DMS53 (cell line): Measurements from ENCODE around the gene DPF3.

Experiments used
- DNase-seq: peaks from one replicate; lab custom pipeline; 2025; lab: John Stamatoyannopoulos, UW

Gene DPF3

DNA sequence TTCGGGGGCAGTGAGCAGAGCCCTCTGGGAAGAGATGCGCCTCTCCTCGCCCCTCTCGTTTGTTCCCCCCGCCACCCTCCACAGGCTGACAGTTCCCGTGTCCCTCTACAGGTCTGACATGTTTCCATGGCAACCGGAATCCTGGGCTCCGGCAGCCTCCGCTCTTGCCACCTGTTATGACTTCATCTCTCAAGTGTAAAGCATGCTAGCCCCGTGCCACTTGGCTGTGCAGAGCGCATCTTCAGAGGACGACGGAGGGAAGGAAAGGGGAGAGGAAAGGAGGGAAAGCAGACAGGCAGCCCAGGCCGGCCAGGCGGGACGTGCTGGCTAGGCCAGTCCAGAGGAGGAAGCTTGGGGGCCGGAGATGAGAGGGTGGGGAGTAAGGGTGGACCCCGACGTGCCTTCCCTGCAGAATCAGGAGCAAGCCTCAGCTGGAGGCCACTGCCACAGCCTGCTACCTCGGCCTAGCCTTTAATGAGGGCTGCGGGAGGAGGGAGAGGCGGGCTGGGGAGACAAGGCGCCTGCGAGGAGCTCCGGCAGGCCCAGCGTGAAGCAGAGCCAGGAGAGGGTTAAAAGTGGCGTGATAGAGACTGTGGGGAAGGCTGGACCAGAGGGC, 214.3 kb downstream of the DPF3 start:
- DNase-seq: peak; percentile 36

DNA sequence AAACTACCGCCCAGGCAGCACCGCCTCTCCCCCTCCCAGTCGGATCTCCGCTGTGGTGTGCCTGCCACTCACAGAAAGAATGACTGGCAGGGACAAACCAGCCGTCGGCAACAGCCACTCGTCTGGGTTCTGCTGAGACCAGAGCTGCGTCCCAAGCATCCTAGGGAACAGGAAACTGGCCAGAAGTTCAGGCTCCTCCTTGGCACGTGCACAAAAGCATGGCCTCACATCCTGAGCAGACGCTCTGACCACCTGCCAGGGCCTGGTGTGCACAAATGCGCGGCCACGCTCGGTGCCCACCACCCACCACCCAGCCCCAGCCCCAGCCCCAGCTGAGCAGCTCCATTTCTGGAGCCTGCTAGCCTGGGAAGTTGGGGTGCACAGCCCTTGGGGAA, 214.8 kb downstream of the DPF3 start:
- no peak for DNase-seq

DNA sequence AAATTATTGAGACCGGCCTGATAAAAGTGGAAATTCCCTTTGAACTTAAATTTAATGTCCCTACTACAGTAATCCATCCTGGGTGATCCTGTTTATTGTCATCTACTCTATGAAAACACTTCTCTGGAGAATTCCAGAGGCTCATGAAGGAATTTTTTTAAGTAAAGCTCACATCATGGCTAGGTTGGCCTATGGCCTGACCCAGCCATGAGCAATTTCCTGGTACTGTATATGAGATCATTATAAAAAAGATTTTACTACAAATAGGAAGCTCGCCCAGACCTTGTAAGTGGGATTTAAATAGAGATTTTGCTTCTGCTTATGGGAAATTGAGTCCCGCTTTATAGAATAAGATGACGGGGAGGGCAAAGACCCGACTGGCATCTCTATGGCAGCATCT, 215.5 kb downstream of the DPF3 start:
- no peak for DNase-seq

DNA sequence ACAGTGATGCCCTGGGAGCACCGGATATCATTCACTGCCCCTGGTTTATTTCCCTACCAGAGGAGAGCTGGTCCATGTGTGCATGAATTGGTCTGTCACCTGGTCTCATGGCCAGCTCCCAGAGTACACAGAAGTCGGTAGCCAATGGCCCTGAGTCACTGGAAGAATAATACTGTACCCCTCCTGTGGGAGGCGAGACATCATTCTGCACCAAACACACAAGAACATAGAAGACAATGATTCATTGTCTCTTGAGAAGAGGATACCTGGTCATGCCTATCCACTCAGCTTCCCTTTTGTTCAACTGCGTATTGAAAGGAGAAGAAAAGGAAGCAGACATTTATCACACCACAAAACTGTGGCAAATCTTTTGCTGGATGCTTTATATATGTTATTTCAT, 216.2 kb downstream of the DPF3 start:
- no peak for DNase-seq

DNA sequence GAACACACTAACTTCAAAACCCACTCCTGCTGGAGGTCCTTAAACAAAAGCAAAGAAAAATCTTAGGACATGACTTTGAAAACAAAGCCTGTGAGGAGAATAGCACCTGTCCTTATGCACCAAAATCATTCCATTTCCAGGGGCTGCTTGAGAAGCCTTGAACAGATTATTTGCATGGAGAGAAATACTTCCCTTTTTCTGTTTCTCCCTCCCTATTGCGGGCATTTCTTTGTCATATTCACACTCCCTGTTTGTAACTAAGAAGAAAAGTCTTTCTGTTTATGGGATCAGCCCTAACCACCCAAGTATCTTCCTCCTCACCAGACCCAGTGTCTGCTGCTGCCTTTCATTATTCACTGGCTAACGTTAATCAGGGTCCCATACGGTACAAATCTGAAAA, 218.8 kb downstream of the DPF3 start:
- DNase-seq: no peak

DNA sequence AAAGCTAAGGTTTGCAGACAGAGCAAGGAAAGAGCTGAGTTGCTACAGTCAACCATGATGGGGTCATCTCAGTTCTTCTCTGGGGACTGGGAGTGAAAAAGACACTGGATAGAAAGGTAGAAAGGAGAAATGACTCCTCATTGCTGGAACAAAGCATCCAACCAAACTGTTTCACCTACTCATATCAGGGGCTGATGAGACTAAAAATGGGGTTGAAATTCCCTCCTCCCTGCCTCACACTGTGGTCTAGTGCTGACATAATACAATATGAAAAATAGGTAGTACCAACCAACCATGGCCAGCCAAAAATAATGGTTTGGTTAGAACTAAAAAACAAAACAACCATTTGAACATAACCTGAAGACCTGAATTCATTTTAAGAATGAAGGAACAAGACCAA, 220.7 kb downstream of the DPF3 start:
- no peak for DNase-seq

DNA sequence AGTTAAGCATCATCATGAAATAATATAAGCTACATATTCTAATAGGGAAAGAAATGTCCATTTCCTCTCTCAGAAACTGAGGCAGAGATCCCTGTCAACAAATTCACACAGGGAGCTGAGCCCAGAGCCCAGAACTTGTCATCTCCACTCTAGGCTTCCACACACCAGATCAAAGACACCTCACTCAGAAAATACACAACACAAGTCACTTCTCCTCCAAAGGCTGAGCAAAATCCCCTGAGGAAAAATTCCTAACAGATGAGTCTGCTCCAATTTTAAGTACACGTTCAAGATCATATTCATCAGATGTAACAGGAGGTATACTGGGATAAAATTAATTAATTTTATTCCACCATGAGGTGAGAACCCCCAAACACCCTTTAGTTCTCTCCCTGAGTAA, 227.3 kb downstream of the DPF3 start:
- DNase-seq: no peak

DNA sequence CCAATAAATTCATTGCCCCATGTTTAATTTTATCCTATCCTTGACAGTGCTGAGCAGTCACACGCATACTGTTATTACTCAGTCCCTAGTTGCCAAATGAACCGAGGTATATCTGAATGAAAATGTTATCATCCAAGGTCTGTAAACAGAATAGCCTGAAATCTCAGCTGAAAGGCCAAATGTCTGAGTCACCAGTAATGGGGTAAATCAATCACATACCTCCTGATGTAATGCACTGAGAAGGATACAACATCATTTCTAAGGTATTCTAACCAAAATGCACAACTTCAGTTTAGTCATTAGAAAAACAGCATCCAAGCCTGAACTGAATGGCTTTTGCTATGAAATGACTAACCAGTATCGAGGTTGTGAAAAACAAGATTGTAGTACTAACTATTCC, 228.6 kb downstream of the DPF3 start:
- no peak for DNase-seq

DNA sequence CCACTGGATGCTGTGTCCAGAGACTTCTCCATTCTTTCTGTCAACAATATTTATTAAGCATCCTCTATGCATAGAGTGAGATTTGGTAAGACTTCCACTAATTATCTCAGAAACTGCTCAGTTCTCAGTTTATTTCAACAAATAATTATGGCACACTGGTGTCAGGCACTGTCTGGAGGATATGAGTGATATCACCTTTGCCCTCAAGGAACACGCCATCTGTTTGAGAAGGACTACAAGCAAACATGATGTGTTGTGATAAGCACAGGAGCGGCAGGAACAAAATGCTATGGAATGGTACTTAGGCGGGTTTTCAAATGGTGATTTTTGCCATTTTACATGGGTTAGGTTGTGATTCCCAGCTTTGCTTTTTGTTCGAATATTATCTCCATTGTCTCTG, 229.2 kb downstream of the DPF3 start:
- DNase-seq: no peak

DNA sequence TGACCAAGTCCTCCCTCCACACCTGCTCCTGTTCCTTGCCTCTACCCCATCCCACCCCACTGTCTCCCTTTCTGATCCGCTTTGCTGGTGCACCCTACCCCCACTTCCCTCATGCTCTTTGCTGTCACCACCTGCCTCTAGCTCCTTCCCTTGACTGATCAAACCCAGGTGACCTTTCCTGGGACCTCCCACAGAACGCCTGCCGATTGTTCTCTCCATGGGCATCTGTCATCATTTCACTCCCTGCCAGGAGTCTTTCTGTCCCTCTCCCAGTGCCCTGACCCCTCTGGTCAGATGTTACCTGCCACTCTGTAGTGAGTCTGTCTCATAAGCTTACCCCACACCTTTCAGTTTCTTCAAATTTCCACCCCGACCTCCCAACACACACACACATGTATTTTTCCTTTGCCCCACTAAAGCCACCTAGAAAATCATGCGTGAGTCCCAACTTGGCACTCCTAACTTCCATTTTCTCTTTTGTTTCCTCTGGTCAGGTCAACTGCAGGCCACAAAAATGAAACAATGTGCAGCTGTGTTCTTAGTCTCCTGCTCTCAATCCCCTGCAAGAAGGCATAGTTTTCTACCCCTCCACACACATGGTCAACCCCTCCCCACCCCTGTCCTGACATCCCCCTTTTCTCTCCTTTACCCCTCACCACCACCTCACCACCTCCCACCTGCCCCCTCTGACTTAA, 229.8 kb downstream of the DPF3 start:
- DNase-seq: no peak

DNA sequence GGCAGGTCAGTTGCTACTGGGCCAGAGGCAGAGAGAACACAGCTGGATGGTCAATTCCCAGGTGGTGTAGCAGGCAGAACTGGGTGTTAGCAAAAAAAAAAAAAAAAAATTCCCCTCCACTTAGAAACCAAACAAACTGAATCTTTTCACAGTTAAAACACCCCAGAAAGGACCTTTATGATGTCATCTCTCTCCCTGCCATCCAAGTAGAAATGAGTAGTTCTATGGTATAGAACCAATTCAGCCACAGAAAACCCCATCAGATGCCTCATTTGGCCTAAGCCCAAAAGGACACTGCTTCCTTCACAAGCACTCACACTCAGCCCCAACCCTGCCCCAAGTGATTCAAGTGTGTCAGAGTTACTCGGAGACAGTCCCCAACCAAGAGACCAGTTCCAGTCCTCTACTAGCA, 230.8 kb downstream of the DPF3 start:
- no peak for DNase-seq

DNA sequence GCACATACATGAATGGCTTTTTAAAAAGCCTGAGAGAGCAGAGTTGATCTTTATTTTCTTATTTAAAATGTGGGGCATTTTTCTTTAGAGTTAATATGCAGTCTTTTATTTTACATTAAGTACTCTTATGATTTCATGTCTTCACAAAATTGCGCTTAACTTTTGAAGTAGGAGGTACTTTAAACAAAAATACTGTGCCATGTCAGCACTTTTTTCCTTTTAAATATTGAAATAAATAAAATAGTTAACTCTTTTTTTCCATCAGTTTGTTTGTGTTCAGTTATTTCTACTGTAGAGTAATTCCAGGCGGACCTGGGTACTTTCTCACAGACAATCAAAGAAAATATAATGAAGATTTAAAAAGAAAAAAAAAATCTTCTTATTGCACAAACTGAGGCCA, 231.7 kb downstream of the DPF3 start:
- DNase-seq: no peak

DNA sequence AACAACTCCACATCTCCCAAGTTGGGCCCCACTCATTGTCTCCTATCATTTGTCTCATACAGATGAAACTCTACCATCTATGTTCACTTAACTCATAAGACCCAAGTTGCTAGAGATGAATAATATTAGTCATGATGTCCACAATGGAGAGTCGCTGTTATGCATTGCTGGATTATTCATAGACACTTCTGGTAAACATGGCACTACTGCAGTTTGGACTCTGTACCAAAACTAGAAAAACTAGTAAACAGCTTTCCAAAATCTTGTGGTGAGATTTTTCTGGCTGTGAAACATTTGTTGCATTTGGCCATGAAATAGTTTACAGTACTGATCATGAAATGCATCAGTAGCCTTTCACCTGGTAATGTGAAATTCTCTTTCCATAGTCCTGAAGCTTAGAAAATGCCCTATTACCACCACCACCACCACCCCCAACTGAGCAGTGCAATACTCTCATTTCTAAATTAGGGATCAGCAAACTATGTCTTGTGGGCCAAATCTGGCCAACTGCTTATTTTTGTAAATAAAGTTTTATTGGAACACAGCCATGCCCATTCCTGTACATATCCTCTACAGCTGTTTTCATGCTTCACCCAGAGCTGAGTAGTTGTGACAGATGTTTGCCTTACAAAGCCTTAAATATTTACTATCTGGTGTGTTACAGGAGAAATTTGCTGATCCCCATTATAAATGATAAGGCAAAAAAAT, 236.5 kb downstream of the DPF3 start:
- no peak for DNase-seq

DNA sequence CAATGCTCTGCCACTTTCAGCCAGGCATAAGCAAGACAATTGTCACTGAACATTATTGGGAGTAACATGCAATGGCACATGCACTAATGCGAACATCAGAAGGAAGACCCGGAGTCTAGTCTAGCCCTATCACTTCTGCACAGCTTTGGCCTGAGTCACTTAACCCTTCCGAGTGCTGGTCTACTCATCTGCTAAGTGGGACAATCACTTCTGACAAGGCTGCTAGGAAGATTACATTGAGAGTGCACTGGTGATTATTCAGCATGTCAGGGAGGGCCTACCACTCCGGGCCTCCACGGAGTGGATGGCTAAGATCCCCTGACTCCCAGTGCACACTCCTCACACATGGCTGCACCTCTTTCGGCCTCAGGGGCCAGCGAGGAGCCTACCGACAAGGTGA, 240.9 kb downstream of the DPF3 start:
- no peak for DNase-seq

DNA sequence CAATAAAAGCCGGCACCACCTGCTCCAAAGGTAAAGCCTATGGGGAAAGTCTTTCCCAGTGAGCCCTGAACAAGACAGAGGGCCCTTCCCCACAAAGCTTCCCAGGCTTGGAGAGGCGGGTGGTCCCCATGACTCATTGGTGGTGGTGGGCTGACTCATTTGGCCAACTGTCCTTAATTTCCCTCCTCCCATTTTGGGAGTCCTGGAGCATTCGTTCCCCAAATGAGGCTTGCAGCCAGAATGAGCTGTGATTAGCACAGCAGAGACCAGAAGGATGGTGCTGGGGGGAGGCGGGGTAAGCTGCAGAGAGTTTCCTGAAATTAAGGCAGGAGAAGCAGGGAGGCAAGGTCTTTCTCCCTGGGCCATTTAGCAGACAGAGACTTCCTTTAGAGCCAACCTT, 241.7 kb downstream of the DPF3 start:
- no peak for DNase-seq

DNA sequence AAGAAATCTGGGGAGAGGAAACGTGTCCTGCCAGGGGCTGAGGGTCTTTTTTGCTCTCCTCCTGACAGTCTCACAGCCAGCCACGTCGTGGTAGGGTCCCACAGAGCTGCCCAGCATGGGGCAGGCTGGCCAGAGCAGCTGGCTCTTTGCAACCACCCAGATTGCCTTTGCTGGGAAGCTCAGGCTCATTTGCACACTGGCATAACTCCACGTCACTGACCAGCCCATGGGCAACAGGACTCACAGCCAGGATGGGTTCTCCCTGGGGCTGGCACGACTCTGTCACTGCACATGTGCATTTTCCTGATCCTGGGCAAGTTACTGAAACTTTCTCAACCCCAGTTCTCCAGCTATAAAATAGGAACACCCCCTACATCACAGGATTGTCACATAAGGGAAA, 242.2 kb downstream of the DPF3 start:
- no peak for DNase-seq

DNA sequence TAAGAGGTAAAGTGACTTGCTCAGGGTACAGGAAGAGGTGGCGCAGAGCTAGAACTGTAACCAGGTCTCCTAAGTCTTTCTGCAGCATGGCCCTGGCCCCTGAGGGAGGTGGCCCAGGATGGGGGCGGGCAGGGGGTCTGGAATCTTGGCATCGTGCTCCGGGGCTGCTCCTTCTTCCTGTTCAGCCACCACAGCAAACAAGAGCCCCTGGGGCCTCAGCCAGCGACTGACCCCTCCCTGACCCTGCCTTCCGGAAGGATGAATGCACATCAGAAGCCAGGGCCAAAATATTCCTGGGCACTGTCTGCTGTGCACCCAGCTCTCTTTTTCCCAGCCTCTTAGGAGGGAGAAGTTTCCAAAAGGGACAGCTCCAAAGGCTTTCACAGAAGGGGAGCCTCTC, 242.8 kb downstream of the DPF3 start:
- no peak for DNase-seq

DNA sequence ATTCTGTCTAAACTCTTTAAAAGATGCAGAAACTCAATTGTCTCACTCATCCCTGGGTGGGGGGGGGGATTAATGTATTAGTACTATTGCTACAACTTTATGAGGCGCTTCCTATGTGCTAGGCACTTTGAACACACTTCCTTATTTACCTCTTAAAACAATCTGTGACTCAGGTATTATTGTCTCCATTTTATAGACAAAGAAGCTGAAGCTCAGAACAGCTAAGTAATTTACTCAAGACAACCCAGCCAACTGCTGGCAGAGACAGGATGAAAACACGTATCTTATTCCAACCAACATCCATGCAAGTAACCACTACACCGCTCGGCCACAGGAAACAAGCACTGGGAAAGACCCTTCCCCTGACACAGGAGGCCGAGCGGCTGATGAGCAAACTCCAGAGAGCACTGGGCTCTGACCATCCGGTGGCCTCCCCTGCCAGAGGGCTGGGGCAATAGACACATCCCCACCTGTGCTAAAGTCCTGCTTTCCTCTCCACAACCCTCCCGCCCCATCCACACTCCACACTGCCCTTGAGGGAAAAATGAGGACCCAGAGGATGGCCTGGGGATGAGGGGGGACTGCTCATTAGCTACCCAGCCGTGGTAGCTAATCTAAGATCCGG, 244.2 kb downstream of the DPF3 start:
- no peak for DNase-seq

DNA sequence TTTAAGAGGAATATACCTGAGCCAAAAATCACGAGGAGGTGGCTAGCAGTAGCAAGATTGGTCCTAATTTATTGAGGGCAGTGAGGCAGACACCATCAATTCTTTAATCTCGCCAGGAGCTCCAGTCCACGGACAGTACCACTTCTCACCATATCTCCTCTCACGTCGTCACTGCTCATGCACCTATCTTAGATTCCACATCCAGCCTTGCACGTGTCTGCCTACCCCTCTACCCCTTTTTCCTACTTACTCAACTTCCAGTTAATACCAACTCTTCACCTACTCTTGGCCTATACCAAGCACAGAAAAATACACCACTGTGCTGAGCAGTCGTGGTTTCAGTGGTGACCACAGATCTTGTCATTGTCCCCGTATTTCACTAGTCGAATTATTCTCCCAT, 246.1 kb downstream of the DPF3 start:
- no peak for DNase-seq

DNA sequence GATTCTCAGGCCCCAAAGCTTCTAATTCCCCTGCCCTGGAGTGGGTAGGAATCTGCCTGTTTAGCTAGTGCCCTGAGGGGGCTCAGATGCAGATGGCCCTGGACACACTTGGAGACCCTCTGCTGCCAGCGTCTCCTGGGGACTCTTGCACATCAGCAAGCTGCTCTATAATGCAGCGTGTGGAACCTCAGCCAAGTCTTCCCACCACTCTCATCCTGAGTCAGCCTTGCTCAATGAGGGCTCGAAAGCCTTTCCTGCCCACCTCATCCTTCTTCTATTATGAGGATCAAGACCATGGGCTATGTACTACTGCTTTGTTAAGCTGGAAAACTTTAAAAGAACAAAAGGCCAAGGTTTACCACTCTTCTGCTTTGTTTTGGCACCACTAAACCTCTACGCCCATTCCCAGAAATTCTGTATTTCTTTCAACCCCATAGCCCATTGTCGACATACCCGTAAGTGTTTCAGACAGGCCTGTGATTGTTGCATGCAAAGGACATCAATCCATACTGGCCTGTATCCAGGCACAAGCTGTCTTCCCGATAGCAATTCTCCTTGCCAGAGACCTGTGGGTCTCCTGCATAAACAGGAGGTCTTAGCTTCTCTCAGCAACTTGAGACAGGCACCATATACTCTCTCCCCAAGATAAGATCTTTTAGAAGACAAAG, 246.9 kb downstream of the DPF3 start:
- no peak for DNase-seq

DNA sequence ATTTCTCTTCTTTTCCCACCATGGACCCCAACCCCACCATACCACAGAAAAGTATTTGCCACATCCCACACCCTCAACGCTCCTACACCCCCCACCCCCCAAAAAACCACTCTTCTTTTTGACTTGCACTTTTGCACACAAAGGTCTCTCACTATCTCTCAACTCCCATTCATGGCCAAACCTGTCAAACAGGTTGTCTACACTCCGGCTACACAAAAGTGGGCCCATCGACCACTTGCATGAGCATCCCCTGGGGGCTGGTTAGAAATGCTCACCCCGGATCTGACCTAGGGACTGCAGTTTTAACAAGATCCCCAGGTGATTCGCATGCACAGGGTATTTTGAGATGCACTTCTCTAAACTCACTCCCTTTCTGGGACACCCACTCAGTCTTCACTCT, 248.2 kb downstream of the DPF3 start:
- DNase-seq: no peak

DNA sequence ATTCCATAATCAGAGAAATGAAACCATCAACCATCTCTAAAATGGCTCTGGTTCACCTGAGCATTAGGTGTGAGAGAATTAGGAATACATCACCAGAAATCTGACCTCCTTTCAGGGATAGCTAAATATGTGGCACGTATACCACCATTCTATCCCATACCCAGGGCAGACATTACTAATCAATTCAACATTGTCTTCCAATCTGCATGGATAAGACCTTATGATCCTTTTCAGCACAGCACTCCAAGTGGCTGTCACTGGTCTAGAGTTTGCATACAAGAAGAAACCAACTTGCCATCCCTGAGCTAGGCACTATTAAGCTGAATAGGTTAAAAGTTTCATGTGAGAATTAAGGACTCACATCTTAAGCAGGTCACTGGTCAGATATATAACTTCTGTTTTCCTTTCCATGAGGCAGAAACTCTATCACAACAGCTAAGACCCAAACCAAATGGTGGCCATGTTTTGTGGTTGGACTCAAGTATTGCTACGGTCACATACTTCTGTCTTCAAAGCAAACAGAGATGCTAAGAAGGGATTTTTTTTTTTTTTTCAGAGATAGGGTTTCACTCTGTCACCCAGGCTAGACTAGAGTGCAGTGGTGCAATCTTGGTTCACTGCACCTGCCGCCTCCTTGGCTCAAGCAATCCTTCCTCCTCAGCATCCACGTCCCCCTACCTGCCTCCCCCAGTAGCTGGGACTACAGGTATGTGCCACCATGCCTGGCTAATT, 249.0 kb downstream of the DPF3 start:
- no peak for DNase-seq
